Colon (tissue), 2 donors: ENCODE measurements around the gene GRID1.

Source experiments
- FAIRE-seq: peaks from 2 replicates; lab custom pipeline; 2012; peaks lifted over from hg19 to GRCh38; lab: Jason Lieb, UNC
- donor health status: control.
- donor health status: control.

Gene GRID1

DNA sequence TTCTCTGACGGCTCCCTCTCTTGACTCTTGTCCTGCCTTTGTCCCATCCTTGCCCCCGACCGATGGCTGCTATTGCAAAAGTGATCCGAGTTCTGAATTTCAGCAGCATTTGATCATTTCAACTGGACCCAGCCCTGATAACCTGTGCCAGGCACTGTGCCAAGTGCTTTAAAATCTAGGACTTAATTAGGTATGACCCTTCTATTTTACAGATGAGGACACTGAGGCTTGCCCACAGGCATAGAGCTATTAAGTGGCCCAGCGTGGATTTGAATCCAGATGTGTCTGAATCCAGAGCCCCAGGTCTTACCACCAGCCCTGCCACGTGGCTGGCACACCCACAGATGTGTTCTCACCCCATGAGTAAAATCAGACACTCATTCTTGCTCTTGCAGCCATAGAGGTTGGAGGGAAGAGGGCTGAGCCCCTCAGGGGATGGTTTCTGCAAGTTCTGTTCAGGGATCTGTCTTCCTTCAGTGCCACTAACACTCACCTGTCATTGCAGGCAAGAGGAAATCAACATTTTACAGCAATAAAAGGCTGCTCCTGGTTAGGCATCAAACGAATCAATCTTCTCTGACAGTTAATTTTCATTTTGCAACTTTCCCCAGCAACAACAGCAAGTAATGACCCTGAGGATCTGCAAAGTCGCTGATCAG is 101.2 kb downstream of the GRID1 start:
- no peak for FAIRE-seq

DNA sequence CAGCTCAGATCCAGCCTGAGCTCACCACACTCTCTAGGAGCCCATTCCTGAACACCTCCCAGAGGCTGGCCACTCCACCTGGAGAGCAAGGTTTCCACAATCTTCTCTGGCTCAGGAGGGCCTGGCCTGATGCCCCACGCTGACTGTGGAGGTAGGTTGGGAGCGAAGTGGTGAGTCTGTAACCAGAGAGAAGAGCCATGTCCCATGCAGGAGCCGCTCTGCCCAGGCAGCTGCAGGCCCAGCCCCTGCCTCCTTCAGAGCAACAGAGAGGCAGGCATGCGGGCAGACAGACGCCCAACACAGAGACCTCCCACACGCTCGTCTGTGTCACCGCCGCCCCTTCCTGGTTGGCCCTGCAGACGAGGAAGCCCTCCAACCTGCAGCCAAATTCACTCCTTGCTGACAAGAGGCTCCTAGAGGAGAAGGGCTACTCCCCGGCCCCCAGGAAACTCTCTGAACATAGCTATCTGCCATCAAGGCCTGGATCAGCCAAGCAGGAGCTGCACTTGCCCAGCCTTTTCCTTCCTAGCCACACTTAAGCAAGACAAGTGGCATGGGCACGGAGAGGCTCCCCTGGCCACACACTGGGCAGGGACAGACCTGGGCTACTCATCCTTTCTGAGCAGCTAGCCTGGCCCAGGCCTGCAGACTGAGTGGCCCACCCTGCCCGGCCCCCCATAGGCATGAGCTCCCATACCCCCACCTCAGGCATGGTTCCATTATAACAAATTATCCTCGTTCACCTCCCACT is 101.9 kb downstream of the GRID1 start:
- FAIRE-seq = no peak

DNA sequence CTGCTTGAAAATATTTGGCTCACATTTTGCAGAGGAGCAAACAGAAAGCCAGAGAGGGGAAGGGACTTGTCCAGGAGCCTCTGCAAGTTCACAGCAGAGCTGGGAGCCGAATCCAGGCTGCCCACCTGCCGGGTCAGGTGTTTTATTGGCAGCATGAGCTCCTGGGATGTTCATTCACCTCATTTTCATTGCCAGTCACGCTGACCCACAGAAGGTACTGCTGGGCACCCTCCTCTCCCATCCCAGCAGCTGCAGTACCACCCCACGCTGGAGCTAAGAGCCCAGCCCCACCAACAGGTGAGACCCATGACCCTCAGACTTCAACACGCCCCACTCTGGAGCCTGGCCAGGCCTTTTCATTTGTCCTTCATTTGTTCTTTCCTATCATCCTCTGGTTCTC is 102.7 kb downstream of the GRID1 start:
- FAIRE-seq = no peak

DNA sequence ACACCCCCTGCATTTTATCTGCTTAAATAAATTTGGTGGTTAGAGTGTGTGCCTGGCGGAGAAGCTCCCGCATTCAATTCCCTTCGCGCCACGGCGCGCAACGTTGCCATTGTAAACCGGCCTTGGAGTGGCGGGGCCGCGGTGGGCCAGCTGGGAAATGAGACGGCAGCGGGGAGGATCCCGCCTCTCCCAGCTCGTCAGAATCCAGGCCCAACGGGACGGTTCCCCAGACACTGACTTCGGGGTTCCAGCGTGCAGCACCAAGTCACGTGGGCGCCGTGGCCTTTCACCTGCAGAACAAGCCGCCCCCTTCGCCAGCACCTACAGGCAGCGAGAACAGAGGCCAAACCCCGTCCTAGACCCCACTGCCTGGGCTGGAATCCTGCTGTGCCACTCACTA is 103.4 kb downstream of the GRID1 start:
- no peak for FAIRE-seq

DNA sequence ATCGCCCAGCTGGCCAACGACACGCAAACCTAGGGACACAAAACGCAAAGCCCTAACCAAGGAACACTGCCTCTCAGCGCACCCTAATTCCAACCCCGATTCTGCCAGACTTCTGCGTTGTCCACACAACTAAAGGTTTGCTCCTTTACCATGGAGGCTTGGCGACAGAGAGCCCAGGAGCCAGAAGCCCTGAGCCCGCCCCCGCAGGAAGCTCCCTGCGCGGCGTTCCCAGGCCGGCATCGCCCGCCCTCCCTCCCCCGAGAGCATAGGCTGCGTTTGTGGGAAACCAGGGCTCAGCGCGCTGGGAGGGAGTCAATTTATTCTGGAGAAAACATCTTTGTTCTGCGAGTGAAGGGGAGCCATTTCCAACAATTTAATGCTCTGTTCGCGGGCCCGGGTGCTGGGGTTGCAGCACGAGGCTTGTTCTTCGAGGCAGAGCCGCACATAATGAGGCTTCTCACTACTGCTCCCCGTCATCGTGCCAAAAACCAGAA is 103.9 kb downstream of the GRID1 start:
- no peak for FAIRE-seq

DNA sequence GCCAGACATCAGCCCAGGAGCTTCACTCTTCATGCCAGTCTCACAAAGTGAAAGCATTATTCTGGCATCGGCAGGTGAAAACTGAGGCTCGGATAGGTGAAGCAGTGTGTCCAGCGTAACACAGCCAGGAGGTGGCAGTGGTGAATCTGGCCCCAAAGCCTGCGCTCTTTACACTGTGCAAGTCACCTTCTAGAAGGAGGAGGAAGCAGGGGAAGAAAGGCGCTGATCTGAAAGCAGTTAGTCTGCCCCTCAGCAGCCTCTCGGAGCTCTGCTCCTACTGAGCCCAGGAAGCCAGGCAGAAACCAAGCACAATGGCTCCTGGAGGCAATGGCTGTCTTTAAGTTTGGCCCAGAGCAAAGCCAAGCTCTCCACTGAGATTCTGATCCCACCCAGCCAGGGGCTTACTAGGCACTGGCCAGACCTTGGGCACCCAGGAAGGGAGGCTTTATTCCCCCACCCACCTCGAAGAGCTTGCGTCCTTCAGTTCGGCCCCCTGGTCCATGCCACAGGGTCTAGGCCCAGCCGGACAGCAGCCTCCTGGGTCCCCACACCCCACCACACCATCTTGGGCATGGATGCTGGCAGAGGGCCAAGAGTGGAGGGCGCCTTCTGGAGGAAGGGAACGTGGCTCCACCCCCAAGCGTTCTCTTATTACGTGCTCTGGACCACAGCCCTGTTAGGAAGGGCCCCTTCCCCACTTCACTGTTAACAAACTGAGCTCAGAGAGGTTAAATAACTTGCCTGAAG is 104.5 kb downstream of the GRID1 start:
- no peak for FAIRE-seq

DNA sequence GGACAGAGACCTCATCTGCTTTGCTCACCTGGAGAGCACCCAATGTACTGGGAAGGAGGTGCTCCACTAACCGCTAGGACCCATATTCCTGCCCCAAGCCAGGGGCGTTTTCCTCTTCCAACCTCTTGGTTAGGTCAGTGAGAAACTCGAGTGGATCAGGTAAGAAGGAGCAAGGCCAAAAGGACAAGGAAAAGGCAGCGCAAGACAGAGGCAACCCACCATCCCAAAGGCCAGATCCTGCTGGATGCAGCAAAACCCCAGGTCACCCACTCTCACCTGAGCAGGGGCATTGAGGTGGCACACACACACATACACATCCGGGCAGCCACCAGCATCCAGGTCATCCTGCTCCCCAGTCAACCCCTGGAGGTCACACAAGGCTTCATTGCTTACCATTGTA is 105.1 kb downstream of the GRID1 start:
- FAIRE-seq = no peak

DNA sequence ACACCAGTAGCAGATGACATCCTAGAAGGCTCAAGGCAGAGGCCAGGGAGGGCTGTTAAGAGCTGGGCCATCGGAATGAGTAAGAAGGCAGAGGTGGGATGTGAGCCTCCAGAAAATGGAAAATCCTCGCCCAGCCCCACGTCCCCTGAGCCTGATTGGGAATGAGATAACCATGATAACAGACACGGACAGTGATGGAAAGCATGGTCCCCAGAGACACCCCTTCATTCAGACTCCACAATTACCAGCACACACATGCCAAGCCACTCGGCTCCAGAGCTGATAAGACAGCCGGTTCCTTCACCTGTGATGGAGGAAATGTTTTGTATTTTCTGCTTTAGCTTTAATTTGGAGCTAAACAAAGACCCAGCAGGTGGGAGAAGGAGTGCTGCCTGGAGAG is 106.0 kb downstream of the GRID1 start:
- FAIRE-seq = no peak

DNA sequence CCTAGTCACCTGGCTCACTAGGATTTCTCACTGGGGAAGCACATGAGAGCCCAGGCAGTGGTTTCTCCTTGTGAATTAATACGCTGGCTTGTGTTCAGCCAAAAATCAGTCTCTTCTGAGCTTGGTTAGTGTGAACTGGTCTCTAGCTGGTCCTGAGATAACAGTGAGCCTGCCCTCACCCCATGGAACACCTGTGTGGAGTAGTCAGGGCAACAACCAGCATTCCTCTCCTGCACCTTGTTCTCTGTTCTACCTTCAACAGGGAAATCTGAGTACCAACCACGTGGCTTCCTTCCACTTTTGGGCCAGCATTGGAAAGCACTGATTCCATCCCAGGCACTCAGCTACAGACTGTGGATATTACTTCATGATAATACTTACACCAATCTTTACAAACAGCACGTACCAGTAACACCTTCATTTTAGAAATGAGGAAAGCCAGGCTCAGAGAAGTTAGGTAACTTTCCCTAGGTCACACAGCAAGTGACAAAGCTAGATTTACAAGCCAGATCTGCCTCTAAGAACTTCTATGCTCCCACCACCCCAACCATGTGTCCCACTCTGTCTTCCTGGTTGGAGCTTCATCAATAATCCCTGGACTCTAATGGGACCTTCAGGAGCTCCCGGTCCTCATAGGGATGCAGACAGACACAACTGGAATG is 106.6 kb downstream of the GRID1 start:
- FAIRE-seq = no peak

DNA sequence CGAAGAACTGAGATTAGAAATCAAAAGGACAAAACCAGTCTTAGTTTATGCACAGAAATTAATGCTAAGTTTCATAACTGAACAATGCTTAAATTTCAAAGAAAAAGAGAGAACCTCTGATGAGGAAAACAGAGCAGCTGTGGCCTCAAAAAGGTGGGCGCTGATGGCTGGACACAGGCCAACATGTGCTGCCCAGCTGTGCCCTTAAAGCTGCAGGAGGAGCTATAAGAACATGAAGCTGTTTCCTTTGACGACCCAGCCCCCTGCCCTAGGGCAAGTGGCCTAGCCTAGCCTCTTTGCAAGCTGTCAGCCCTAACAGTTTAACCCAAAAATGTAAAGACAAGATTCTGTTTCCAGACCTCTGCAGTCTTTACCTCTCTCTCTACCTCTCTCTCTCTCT is 107.7 kb downstream of the GRID1 start:
- no peak for FAIRE-seq

DNA sequence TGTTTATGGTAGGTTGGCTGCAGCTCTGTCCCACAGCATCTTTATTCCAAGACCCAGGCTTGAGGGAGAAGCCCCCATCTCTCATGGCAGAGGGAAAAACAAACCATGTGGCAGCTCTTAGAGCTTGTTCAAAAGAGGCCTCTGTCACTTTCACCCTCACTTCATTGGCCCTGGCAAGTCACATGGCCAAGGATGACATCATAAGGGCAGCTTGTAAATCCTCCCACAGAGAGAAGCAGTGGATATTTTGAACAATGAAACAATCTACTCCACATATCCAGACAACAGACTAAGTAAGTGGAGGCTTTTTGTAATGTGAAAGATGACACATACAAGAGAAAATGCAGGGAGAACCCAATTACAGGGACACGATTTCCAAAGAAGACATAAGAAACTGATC is 108.1 kb downstream of the GRID1 start:
- no peak for FAIRE-seq

DNA sequence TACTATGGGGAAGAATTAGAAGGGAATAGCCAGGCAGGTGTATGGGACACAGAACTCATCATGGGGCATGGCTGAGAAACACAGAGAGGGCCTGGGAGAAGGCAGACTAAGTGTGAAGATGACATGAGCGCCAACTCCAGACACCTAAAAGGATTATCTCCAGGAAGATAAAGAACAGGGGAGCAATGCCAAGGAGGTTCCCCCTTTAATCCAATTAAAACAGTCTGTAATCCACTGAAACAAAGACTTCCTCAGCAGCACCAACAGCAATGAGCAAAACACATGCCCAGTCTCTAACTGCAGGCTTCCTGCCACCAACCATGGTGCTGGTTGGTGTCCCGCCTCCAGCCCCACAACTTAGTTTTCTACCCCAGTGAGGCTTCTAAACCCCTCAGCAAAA is 108.9 kb downstream of the GRID1 start:
- no peak for FAIRE-seq

DNA sequence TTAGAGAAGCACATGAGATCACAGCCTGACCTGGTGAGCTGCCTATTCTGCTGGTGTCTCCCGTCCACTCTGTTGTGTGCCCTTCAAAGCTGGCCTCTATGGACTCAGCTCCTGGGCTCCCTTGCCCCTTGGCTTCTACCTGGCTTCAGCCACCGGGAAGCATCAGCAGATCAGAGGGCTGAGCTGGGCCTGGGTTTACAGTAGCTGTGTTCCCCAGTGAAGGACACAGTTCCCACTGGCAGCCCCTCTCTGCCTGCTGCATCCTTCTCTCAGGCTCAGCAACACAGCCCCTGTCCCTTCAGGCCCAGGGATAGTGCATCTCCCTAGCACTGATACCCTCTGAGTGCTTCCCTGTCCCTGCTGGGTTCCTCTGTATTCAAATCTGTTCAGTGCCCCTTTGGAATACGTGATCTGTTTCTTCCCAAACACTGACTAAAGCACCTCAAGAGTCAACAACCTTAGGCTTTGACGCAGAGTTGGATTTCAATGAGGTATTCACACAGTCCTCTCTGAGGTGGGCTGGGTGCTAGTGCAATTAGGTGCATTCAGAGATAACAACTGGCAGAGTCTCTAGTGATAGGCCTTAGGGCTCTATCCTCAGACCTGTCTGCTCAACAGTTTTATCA is 109.8 kb downstream of the GRID1 start:
- no peak for FAIRE-seq

DNA sequence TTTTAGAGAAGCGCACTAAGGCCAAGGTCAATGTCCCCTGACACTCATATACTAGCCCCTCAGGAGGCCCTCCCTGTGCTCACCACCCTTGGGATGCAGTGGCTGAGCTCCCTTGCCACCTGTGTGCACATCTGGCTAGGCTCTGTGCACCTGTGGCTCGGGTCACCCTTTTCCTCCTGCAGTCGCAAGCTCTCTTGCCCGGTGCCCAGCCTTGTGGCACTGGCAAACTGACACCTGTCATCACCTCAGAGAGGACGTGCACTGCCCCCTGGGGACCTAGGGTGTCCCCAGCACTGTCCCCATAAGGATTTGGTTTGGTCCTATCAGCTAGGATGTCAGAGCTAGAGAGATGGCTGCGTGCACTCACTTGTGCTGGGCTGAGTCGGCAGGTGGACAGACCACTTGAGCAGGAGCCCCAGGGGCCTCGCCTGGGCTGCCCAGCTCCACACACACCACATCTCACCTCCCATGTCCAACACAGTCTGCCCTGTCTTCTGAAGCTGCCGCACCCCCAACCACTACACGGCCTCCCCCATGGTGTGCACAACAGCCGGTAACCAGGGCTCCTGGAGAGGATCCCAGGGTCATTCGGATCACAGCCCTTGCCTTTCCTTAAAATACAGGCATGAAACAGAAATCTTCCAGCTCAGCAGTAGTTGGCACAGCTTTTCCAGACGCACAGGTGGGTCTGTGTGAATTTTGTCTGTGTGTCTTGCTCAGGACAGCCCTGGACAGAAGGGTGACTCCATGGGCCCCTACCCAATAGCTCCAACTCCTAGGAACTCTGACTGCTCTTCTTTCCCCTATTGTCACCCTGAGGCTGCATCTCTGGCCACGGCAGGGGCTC is 111.0 kb downstream of the GRID1 start:
- FAIRE-seq = no peak

DNA sequence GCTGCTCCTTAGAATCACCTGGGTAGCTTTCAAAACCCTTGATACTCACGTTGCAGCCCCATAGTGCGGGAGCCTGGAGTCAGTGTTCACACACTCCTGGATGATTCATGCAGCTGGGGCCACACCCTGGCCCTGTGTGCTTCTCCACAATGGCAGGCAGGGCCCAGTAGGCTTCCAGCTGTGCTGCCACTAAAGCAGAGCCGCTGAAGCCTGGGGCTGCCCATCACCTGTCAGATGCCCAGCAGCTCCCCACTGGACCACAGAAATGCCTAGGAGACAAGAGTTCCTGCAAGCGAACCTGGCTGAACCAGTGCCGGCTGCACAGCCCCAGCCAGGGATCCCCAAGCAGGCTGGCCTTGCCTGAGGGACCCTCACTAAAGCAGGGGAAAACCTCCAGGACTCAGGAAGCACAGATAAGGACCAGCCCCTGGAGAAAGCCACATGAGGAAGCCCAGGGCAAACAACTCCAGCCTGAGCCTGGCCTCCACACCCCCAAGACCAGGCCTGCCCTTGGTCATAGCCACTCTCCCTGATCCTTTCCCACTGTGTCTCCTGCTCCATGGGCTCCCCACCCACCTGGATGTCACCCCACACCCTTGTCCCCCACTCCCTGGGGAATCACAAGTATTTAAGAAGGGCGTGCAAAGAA is 111.9 kb downstream of the GRID1 start:
- FAIRE-seq = no peak

DNA sequence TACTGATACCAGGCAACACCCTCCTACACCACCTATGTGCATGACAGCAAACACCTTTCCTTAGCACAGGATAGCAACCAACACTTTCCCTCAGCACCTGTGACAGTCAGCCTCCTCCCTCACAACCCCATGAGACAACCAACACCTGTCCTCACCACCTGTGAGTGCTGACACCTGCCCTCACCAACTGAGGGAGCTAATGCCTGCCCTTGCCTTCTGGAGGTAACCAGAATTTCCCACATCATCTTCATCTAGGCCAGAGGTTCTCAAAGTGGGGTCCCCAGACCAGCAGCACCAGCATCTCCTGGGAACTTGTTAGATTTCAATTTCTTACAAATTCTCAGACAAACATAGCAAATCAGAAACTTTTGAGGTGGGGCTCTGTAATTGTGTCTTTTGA is 112.5 kb downstream of the GRID1 start:
- FAIRE-seq = no peak

DNA sequence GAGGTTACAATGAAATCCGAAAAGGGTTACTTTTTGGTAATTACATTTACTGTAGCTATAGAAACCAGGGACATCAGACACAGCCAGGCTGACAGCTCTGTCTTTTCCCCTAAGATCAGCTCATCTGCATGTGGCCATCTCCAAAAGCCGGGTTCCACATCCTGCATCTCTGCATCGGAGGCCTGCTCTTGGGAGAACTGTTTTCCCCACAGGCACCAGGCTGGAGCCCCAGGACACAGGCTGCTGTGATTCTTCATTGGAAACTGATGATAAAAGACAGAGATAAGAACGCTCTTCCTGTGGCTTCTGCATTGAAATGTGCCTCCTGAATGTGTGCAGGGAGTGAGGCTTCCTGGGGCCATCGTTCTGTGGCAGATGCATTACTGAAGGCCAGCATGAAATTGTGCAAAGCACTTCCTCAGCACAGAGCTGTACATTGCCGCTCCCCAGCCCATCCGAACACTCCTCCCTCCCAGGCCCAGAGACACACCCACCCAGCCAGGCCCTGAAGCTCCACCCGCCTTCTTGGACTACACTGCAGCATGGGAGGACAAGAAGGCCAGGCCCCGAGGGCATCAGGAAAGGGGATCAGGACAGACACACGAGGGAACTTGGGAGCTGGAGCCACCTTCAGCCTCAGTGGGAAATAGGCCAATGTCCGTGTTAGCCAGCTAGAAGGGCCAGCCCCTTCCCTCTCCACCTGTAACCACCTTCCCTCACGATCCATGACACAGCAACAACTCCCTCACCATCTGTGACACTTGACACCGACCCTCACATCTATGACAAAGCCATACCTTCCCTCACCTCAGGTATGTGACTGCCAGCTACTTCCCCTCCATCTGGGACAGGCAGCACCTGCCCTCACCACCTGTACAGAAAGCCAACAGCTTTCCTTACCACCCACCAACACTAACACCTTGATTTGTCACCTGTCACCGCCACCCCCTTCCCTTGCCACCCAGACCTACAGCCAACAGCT is 113.2 kb downstream of the GRID1 start:
- FAIRE-seq = no peak

DNA sequence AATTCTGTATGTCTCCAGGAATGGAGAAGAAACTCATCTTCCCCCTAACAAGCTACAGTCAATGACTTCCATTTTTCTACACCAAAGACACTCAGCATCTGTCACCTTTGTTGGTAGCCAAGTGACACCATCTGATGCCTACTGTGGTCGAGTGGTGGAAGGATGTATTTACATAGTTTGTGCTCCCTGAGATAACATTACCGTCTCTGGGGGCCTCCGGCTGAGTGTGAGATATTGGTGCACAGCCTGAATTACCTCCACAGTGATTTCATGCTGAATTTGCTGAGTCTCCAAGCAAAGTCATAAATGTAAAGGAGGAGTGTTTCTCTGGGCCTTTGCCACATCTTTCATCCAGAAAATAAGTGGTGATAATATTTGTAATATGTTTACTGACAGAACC is 114.0 kb downstream of the GRID1 start:
- no peak for FAIRE-seq

DNA sequence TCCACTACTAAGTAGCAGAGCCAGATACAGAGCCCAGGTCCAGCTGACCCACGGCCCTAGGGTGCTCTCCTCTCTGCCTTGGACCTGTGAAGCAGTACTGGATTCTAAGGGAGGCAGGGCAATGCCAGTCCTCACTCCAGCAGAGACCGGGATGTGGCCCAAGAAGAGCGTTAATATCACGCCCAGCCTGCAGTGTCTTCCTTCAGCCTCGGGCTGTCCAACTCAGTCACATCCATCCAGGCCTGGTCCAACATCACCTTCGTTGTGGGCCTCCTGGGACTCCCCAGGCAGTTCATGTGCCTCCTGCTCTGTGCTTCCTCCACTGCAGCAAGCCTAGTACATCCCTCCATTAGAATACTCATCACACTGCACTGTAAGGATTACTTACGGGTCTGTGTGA is 114.5 kb downstream of the GRID1 start:
- no peak for FAIRE-seq
